Activated CD4-positive, alpha-beta memory T cell treated with anti-CD3 and anti-CD28 coated beads, Interleukin-2, amount 10 ng/mL, durations not matched to agents 7 days and 5 days (primary cell): Measurements from ENCODE around the gene EEPD1. TPM values are rescaled to one million over a fixed set of nuclear protein-coding genes. Genes with fewer than 3 reads are reported as not detected.
"Not testable (repeated sequence)": the region's sequence is repeated elsewhere in the genome, so short reads cannot be mapped to it uniquely, and the experiment has no call there.

Experiments used
- CTCF ChIA-PET: fragments of 350-600 bp; sonication (Branson Sonifier 250); formaldehyde crosslinking; loops from one replicate; lab custom pipeline; 2021; ENCODE audit warnings: antibody characterized with exemption, inconsistent platforms; lab: Charles Lee
- POLR2A ChIA-PET: fragments of 350-600 bp; sonication (Branson Sonifier 250); formaldehyde crosslinking; loops from one replicate; lab custom pipeline; 2021; ENCODE audit warnings: antibody characterized with exemption; lab: Charles Lee
- DNase-seq: peaks from one replicate; pipeline ENCODE4 v3.0.0-alpha.2; 2020
- H3K27ac Mint-ChIP-seq: one replicate; pipeline ENCODE4 v1.8.0; 2021; ENCODE audit warnings: mild to moderate bottlenecking, mixed read lengths
- H3K27me3 Mint-ChIP-seq: one replicate; pipeline ENCODE4 v1.8.0; 2021; ENCODE audit warnings: mixed read lengths
- H3K36me3 Mint-ChIP-seq: one replicate; pipeline ENCODE4 v1.8.0; 2021; ENCODE audit warnings: low read depth, mixed read lengths
- H3K4me1 Mint-ChIP-seq: one replicate; pipeline ENCODE4 v1.8.0; 2021; ENCODE audit warnings: mixed read lengths
- H3K4me3 Mint-ChIP-seq: one replicate; pipeline ENCODE4 v1.8.0; 2021; ENCODE audit warnings: mild to moderate bottlenecking, mixed read lengths
- H3K9me3 Mint-ChIP-seq: one replicate; pipeline ENCODE4 v1.8.0; 2021; ENCODE audit warnings: mixed read lengths
- total RNA-seq, 2 experiments: library from RNA; stranded (reverse); gene quantifications; one replicate each; pipeline ENCODE4 v1.2.3, GENCODE V29; 2021

Gene EEPD1
- total RNA-seq, 2 experiments from 2014 or later, result 6.5 to 8.5 TPM

DNA sequence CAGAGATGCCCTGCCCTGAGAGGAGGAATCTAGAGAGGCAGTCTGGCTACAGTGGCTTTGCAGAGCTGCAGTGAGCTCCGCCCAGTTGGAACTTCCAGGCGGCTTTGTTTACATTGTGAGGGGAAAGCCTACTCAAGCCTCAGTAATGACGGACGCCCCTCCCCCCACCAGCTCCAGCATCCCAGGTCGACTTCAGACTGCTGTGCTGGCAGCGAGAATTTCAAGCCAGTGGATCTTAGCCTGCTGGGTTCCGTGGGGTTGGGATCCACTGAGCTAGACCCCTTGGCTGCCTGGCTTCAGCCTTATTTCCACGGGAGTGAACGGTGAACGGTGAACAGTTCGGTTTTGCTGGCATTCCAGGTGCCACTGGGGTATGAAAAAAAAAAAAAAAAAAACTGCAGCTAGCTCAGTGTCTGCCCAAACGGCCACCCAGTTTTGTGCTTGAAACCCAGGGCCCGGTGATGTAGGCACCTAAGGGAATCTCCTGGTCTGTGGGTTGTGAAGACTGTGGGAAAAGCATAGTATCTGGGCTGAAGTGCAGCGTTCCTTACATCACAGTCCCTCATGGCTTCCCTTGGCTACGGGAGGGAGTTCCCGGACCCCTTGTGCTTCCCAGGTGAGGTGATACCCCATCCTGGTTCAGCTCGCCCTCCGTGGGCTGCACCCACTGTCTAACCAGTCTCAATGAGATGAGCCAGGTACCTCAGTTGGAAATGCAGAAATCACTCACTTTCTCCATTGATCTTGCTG is 105.6 kb downstream of the EEPD1 start:
- H3K4me3 Mint-ChIP-seq, H3K9me3 Mint-ChIP-seq, POLR2A ChIA-PET, CTCF ChIA-PET, H3K36me3 Mint-ChIP-seq, H3K4me1 Mint-ChIP-seq, H3K27me3 Mint-ChIP-seq, H3K27ac Mint-ChIP-seq, DNase-seq: not testable (repeated sequence)

DNA sequence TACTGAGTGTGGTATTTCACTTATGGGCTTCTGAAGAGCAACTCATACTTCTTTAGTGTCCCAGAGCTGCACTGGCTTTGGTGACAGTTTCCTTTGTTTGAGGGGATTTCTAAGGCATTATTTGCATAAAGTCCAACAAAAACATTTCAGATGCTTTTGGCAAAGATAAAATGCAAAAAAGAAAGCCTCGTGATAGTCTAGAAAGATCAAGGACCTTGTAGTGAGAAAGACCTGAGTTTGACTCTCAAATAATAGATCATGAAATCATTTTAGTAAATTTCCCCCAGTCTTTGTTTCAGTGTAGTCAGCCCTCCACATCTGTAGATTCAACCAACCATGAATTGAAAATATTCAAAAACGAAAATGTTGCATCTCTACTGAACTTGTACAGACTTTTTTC is 107.4 kb downstream of the EEPD1 start:
- peaks cover 8% of the 10 kb centered on the region for H3K9me3 Mint-ChIP-seq
- no peaks in the 10 kb centered on the region for H3K36me3 Mint-ChIP-seq
- no peak for DNase-seq
- ChIA-PET CTCF (no interaction called here), POLR2A (no interaction called here)
- no peak overlapping the region for H3K27ac Mint-ChIP-seq
- H3K27me3 Mint-ChIP-seq, result peaks cover 6% of the 10 kb centered on the region
- no peak overlapping the region for H3K4me3 Mint-ChIP-seq
- H3K4me1 Mint-ChIP-seq, result peaks cover 9% of the 10 kb centered on the region

DNA sequence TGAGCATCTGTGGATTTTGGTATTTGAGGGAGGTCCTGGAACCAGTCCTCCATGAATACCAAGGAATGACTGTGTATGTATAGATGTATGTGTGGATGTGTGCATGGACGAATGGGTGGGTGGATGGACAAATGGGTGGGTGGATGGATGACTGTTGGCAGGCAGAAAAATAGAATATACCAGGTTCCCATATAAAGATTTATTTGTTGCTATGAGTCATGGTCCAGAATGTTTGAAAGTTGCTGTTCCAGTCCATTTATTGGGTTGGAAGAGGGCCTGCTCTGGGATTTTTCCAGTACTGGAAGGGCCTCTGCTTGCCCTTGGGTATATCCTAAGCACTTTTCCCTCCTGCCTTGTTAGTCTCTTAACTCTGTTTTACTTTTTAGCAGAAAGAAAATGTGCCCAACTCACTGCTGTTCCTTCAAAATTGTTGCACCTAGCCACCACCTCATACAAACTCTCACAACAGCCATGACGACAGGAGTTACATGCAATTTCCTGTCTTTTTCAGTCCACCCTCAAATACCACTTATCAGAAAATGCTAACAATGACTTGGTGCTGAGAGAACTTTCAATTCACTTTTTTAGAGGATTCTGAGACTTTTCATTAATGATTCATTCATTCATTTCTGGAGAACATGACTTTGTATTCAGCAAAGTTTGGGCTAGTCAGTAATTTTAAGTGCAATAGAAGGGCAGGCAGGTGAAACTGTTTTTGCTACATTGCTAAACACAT is 108.1 kb downstream of the EEPD1 start:
- peaks cover 2% of the 10 kb centered on the region for H3K9me3 Mint-ChIP-seq
- H3K4me1 Mint-ChIP-seq, result peaks cover 14% of the 10 kb centered on the region
- peaks cover 2% of the 10 kb centered on the region for H3K27me3 Mint-ChIP-seq
- DNase-seq, result no peak
- ChIA-PET CTCF (no interaction called here), POLR2A (no interaction called here)
- no peak overlapping the region for H3K27ac Mint-ChIP-seq
- H3K4me3 Mint-ChIP-seq, result no peak overlapping the region
- no peaks in the 10 kb centered on the region for H3K36me3 Mint-ChIP-seq

DNA sequence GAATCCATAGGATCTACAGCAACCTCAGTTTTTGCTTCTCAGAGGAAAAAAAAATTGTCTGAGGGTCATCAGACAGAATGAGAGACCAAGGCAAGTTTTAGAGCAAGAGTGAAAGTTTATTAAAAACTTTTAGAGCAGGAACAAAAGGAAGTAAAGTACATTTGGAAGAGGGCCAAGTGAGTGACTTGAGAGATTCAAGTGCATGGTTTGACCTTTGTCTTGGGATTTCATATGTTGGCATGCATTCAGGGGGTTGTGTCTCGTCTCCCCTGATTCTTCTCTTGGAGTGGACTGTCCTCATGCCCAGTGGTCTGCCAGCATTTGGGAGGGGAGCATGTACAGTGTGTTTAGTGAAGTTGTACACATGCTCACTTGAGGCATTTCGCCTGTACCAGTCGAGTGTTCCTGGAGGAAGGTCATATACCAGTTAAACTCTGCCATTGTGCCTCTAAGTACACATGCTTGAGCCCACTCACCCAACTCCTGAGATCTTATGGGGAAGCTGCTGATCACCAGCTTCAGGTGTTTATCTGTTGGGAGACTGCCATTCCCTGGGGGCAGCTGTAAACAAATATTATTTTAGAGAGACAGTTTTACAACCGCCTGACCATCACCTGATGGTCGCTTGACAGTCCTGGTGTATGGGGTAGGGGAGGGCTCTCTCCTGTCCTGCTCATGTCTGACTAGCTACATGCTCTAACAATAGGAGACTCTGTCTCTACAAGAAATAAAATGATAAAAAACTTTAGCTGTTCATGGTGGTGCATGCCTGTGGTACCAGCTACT is 109.4 kb downstream of the EEPD1 start:
- no peak for DNase-seq
- no peaks in the 10 kb centered on the region for H3K36me3 Mint-ChIP-seq
- H3K27ac Mint-ChIP-seq, result no peak overlapping the region
- H3K27me3 Mint-ChIP-seq, result peaks cover under 1% of the 10 kb centered on the region
- CTCF ChIA-PET, result no interaction called here
- peaks cover 19% of the 10 kb centered on the region for H3K4me1 Mint-ChIP-seq
- H3K9me3 Mint-ChIP-seq, result peaks cover under 1% of the 10 kb centered on the region
- no peak overlapping the region for H3K4me3 Mint-ChIP-seq
- POLR2A ChIA-PET, result no interaction called here

DNA sequence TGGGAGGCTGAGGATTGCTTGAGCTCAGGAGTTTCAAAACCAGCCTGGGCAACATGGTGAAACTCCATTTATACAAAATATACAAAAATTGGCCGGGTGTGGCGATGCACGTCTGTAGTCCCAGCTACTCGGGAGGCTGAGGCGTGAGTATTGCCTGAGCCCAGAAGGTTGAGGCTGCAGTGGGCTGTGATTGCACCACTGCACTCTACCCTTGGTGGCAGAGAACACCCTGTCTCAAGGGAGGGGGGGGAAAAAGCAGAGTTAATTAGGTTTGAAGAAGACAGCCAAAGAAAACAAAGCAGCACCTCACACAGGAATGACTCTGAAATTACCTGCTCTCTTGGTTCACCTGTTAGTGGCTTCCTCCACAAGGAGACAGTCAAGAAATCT is 110.0 kb downstream of the EEPD1 start:
- ChIA-PET CTCF (no interaction called here), POLR2A (no interaction called here)
- Mint-ChIP-seq H3K4me3 (no peak overlapping the region), H3K9me3 (no peaks in the 10 kb centered on the region), H3K27me3 (no peaks in the 10 kb centered on the region), H3K27ac (no peak overlapping the region), H3K4me1 (peaks cover 19% of the 10 kb centered on the region), H3K36me3 (no peaks in the 10 kb centered on the region)
- DNase-seq, result no peak

DNA sequence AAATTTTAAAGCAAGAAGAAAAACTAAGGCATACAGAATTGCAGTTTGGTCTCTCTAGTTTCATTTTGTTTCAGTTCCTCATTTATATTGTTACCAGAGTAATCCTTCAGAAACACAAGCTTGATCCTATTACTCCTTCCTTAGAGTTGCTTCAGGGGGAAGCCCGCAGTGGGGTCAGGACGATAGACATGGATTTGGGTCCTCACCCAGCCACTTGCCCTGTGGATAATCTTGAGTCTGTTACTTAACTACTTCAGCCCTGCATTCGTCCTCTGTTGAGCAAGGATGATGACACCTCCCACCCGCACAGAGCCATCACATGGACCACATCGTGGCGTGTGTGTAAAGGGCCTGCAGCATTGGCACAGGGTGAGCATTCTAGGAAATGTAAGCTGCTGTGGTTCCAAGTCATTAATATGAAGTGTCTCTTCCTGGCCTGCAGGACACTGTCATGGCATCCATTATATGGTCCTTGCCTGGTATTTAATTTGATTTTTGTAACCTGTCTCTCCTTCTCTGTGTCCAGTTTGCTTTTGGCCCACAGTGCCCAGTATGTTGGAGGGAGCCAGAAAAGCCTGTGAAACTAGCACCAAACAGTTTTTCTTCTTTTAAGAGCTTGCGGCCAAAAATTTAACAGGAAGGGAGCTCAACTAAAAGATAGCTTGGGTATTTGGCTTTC is 111.2 kb downstream of the EEPD1 start:
- Mint-ChIP-seq H3K27ac (no peak overlapping the region), H3K36me3 (no peaks in the 10 kb centered on the region), H3K27me3 (no peaks in the 10 kb centered on the region), H3K9me3 (no peaks in the 10 kb centered on the region), H3K4me3 (no peak overlapping the region), H3K4me1 (peaks cover 19% of the 10 kb centered on the region)
- DNase-seq, result no peak
- ChIA-PET POLR2A (interaction anchor here (1.3 kb wide), 1 partner anchor 23 kb away, joined by 3 read pairs; no protein-coding TSS in a partner anchor), CTCF (interaction anchor here (0.8 to 0.9 kb wide), 2 partner anchors 9 to 26 kb away, joined by 3 read pairs; no protein-coding TSS in a partner anchor)

DNA sequence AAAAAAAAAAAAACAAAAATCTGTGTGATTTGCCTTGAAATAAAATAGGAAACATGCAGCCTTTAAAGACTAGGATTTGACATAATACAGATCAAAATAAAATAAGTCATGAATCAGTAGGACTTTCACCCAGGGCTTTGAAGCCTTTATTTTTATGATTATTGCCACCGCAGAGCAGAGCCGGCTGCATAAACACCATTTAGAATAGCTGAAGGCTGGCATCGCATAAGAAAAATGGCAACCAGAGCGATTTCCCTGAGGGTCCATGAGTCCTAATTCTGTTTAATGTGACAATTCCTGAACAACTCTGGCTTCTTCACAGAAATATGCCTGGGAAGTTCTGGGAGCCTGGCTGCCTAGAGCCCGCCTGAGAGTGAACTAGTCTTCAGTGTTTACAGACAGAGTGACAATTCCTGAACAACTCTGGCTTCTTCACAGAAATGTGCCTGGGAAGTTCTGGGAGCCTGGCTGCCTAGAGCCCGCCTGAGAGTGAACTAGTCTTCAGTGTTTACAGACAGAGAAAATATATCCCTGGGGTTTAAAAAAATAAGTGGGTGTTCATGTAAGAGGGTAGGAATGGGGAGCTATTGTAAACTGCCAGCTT is 112.0 kb downstream of the EEPD1 start:
- ChIA-PET CTCF (interaction anchor here (0.8 kb wide), 1 partner anchor 8 kb away, joined by 3 read pairs; no protein-coding TSS in a partner anchor), POLR2A (interaction anchor here (1.3 kb wide), 1 partner anchor 22 kb away, joined by 3 read pairs; no protein-coding TSS in a partner anchor)
- no peaks in the 10 kb centered on the region for H3K27me3 Mint-ChIP-seq
- H3K4me3 Mint-ChIP-seq, result no peak overlapping the region
- no peak overlapping the region for H3K27ac Mint-ChIP-seq
- no peaks in the 10 kb centered on the region for H3K36me3 Mint-ChIP-seq
- H3K4me1 Mint-ChIP-seq, result peaks cover 19% of the 10 kb centered on the region
- no peaks in the 10 kb centered on the region for H3K9me3 Mint-ChIP-seq
- DNase-seq, result no peak

DNA sequence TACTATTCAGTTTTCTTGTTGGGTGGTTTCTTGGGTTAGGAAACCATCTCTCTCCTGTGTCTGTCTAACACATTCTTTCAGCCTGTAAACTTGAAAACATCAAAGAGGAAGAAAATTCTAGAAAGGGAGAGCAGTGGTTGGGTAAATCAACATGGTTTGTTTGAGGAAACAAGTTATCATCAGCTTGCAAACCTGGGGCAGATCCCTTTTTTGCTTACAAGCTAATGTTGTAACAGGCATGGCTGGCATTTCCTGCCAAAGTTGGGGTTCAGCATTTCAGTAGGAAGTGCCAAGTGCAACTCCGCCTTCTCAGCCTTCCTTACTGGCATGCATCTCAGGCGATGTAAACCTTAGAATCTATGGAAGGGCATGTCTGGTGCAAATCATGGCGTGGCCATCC is 112.6 kb downstream of the EEPD1 start:
- CTCF ChIA-PET, result no interaction called here
- H3K27ac Mint-ChIP-seq, result no peak overlapping the region
- no peaks in the 10 kb centered on the region for H3K36me3 Mint-ChIP-seq
- no peaks in the 10 kb centered on the region for H3K27me3 Mint-ChIP-seq
- POLR2A ChIA-PET, result interaction anchor here (1.3 kb wide), 1 partner anchor 22 kb away, joined by 3 read pairs; no protein-coding TSS in a partner anchor
- peaks cover 19% of the 10 kb centered on the region for H3K4me1 Mint-ChIP-seq
- no peak for DNase-seq
- no peaks in the 10 kb centered on the region for H3K9me3 Mint-ChIP-seq
- H3K4me3 Mint-ChIP-seq, result no peak overlapping the region

DNA sequence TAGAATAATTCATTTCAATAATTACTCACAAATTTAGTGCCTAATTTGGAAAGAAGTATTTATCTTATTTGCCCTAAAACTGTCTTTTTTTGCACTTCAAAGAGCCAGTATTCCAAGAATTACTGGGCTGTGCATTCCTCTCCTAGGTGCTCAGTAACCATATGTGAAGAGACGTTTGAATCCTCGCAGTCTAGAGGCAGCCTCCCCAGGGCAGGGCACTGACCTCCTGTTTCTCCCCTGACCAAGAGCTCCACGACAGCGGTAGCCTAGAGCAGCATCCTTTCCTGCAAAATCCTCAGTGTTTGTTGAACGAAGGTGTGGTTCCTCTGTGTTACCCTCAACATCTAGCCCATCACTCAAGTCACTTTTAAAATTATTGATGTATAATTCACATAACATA is 113.1 kb downstream of the EEPD1 start:
- Mint-ChIP-seq H3K36me3 (no peaks in the 10 kb centered on the region), H3K27ac (no peak overlapping the region), H3K27me3 (no peaks in the 10 kb centered on the region), H3K9me3 (no peaks in the 10 kb centered on the region), H3K4me1 (peaks cover 19% of the 10 kb centered on the region), H3K4me3 (no peak overlapping the region)
- POLR2A ChIA-PET, result no interaction called here
- no peak for DNase-seq
- CTCF ChIA-PET, result no interaction called here

DNA sequence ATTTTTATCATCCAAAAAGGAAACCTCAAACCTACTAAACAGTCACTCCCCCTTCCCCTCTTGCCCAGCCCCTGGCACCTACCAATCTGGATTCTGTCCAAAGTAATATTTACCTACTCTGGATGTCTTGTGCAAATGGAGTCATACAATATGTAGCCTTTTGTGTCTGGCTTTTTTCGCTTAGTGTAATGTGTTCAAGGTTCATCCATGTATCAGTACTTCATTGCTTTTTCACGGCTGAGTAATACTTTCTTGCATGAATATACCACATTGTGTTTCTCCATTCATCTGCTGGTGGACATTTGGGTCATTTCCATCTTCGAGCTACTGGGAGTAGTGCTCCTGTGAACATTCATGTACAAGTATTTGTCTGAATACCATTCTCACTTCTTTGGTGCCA is 113.6 kb downstream of the EEPD1 start:
- ChIA-PET POLR2A (interaction anchor here (1.2 kb wide), 1 partner anchor 19 kb away, joined by 4 read pairs; no protein-coding TSS in a partner anchor), CTCF (no interaction called here)
- Mint-ChIP-seq H3K27me3 (no peaks in the 10 kb centered on the region), H3K9me3 (no peaks in the 10 kb centered on the region), H3K36me3 (no peaks in the 10 kb centered on the region), H3K27ac (no peak overlapping the region), H3K4me3 (no peak overlapping the region), H3K4me1 (peaks cover 14% of the 10 kb centered on the region)
- no peak for DNase-seq

DNA sequence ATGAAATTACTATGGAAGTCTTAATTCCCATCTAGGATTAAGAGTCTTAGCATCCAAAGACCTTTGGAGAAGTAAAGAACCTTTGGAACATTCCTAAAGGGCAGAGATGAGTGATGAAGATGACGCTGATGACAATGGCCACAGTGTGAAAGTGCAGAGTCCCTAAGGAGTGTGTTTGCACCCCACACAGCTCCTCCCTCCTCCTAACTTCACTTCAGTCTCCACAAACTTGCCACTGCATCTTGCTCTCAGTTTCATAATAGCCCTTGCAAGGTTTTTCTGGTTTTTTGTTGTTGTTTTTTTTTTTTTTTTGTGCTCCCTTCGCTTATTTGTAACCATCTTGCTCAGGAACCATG is 119.1 kb downstream of the EEPD1 start:
- H3K36me3 Mint-ChIP-seq, result no peaks in the 10 kb centered on the region
- no peaks in the 10 kb centered on the region for H3K27me3 Mint-ChIP-seq
- H3K9me3 Mint-ChIP-seq, result no peaks in the 10 kb centered on the region
- ChIA-PET POLR2A (no interaction called here), CTCF (no interaction called here)
- no peak for DNase-seq
- no peak overlapping the region for H3K4me3 Mint-ChIP-seq
- no peaks in the 10 kb centered on the region for H3K4me1 Mint-ChIP-seq
- no peak overlapping the region for H3K27ac Mint-ChIP-seq

DNA sequence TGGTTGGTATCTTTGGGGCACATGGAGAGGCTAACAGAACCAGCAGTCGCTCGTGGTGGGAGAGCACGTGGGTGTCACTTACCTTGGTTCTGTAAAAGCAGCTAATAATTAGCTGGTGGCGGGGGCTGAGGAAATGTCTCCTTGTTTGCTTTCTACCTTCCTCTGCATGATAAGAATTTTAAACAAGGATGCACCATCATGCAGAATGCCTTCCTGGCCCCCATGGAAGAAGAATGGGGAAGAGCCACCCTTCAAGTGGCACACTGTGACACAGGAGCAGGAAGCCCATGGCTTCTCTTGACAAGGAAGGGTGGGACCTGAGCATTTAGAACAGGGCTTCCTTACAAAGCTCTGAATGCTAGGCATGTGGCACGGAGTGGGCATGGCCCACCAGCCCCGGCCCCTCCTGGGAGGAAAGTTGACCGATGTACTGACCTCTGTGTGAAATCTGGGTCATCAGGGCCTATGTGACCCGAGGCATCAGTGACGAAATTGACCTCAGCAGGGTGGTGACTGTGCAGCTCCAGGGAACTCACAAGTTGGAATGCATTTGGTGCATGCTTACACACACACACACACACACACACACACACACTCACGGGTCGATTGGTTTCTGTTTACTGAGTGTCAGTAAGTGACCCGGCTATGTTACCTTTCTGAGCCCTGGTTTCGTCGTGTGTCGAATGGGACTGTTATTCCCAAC is 119.7 kb downstream of the EEPD1 start:
- ChIA-PET POLR2A (no interaction called here), CTCF (interaction anchor here (0.6 kb wide), 1 partner anchor 287 kb away, joined by 3 read pairs; no protein-coding TSS in a partner anchor)
- no peaks in the 10 kb centered on the region for H3K4me1 Mint-ChIP-seq
- H3K9me3 Mint-ChIP-seq, result no peaks in the 10 kb centered on the region
- no peaks in the 10 kb centered on the region for H3K27me3 Mint-ChIP-seq
- DNase-seq, result no peak
- H3K36me3 Mint-ChIP-seq, result no peaks in the 10 kb centered on the region
- no peak overlapping the region for H3K4me3 Mint-ChIP-seq
- no peak overlapping the region for H3K27ac Mint-ChIP-seq
